H9 (cell line): ENCODE data around the gene TRAPPC8. TPM values are rescaled to one million over a fixed set of nuclear protein-coding genes. Genes with fewer than 3 reads are reported as not detected.
"Not testable (repeated sequence)": the region's sequence is repeated elsewhere in the genome, so short reads cannot be mapped to it uniquely, and the experiment has no call there.

Experiments
- DNase-seq: peaks from one replicate; pipeline ENCODE4 v3.0.0-alpha.2; 2017
- H2AFZ ChIP-seq: one replicate; pipeline ENCODE4 v1.6.1; 2013; ENCODE audit warnings: mild to moderate bottlenecking, low read length, control low read depth, moderate library complexity
- H2AK5ac ChIP-seq: 2 replicates; pipeline ENCODE4 v1.6.1; 2013; ENCODE audit warnings: low read length, control low read depth, mixed read lengths; ENCODE audit not compliant: insufficient read length
- H2BK120ac ChIP-seq: one replicate; pipeline ENCODE4 v1.6.1; 2013; ENCODE audit warnings: low read depth, mild to moderate bottlenecking, low read length, control low read depth, inconsistent platforms; ENCODE audit not compliant: poor library complexity, severe bottlenecking
- H2BK12ac ChIP-seq: 2 replicates; pipeline ENCODE4 v1.6.1; 2013; ENCODE audit warnings: low read length, control low read depth, mixed read lengths, low read depth; ENCODE audit not compliant: insufficient read length
- H2BK15ac ChIP-seq: 2 replicates; pipeline ENCODE4 v1.6.1; 2013; ENCODE audit warnings: low read depth, low read length, control low read depth
- H2BK20ac ChIP-seq: one replicate; pipeline ENCODE4 v1.6.1; 2013; ENCODE audit warnings: low read depth, mild to moderate bottlenecking, low read length, control low read depth, inconsistent platforms; ENCODE audit not compliant: poor library complexity, severe bottlenecking
- H2BK5ac ChIP-seq: 2 replicates; pipeline ENCODE4 v1.6.1; 2013; ENCODE audit warnings: low read length, control low read depth, mixed read lengths; ENCODE audit not compliant: insufficient read length
- H3K14ac ChIP-seq: 2 replicates; pipeline ENCODE4 v1.6.1; 2013; ENCODE audit warnings: low read length, control low read depth; ENCODE audit not compliant: insufficient read depth
- H3K18ac ChIP-seq: 2 replicates; pipeline ENCODE4 v1.6.1; 2013; ENCODE audit warnings: low read depth, mild to moderate bottlenecking, mixed read lengths, low read length, control low read depth; ENCODE audit not compliant: insufficient read length
- H3K23ac ChIP-seq: 2 replicates; pipeline ENCODE4 v1.6.1; 2013; ENCODE audit warnings: low read length, control low read depth, mixed read lengths, low read depth; ENCODE audit not compliant: insufficient read length
- H3K23me2 ChIP-seq: 2 replicates; pipeline ENCODE4 v1.6.1; 2013; ENCODE audit warnings: low read depth, mild to moderate bottlenecking, mixed read lengths, low read length, control low read depth; ENCODE audit not compliant: insufficient read length, poor library complexity, severe bottlenecking
- H3K27ac ChIP-seq: 2 replicates; pipeline ENCODE4 v1.5.1; 2013; ENCODE audit warnings: low read length, control low read depth, mixed read lengths, low read depth; ENCODE audit not compliant: insufficient read length
- H3K27me3 ChIP-seq: 2 replicates; pipeline ENCODE4 v1.6.1; 2013; ENCODE audit warnings: low read length, control low read depth, inconsistent platforms; ENCODE audit not compliant: insufficient read depth
- H3K4ac ChIP-seq: 2 replicates; pipeline ENCODE4 v1.6.1; 2013; ENCODE audit warnings: low read depth, mild to moderate bottlenecking, control low read depth, inconsistent platforms, low read length, moderate library complexity
- H3K4me1 ChIP-seq: 2 replicates; pipeline ENCODE4 v1.6.1; 2013; ENCODE audit warnings: low read length, control low read depth, inconsistent platforms; ENCODE audit not compliant: insufficient read depth
- H3K4me2 ChIP-seq: 2 replicates; pipeline ENCODE4 v1.6.1; 2013; ENCODE audit warnings: low read length, control low read depth, mixed read lengths; ENCODE audit not compliant: insufficient read length, insufficient read depth
- H3K56ac ChIP-seq: 2 replicates; pipeline ENCODE4 v1.6.1; 2013; ENCODE audit warnings: low read depth, mild to moderate bottlenecking, mixed read lengths, low read length, control low read depth; ENCODE audit not compliant: insufficient read length
- H3K79me1 ChIP-seq: 2 replicates; pipeline ENCODE4 v1.6.1; 2013; ENCODE audit warnings: low read depth, mild to moderate bottlenecking, moderate library complexity, low read length, control low read depth, inconsistent platforms; ENCODE audit not compliant: insufficient read depth, poor library complexity, severe bottlenecking
- H3K79me2 ChIP-seq: 2 replicates; pipeline ENCODE4 v1.6.1; 2013; ENCODE audit warnings: low read length, control low read depth, inconsistent platforms; ENCODE audit not compliant: insufficient read depth
- H3K9ac ChIP-seq: 2 replicates; pipeline ENCODE4 v1.6.1; 2013; ENCODE audit warnings: low read length, control low read depth, mixed read lengths; ENCODE audit not compliant: insufficient read length; ENCODE audit errors: extremely low read depth
- H3K9me3 ChIP-seq: one replicate; pipeline ENCODE4 v1.6.1; 2013; ENCODE audit warnings: low read depth, low read length, inconsistent platforms; ENCODE audit not compliant: control insufficient read depth
- H3T11ph ChIP-seq: one replicate; pipeline ENCODE4 v1.6.1; 2013; ENCODE audit warnings: mild to moderate bottlenecking, low read length, control low read depth, inconsistent platforms
- H4K20me1 ChIP-seq: one replicate; pipeline ENCODE4 v1.6.1; 2013; ENCODE audit not compliant: control insufficient read depth, insufficient read length, insufficient read depth
- H4K5ac ChIP-seq: 2 replicates; pipeline ENCODE4 v1.6.1; 2013; ENCODE audit warnings: low read depth, mild to moderate bottlenecking, mixed read lengths, low read length, control low read depth; ENCODE audit not compliant: insufficient read length
- H4K8ac ChIP-seq: replicated peaks from 2 replicates; pipeline ENCODE4 v1.6.1; 2013; ENCODE audit warnings: low read length, control low read depth, mixed read lengths, low read depth; ENCODE audit not compliant: insufficient read length
- H4K91ac ChIP-seq: 2 replicates; pipeline ENCODE4 v1.6.1; 2013; ENCODE audit warnings: low read depth, mild to moderate bottlenecking, moderate library complexity, mixed read lengths, low read length, control low read depth; ENCODE audit not compliant: insufficient read length
- H3K27ac Mint-ChIP-seq, 3 experiments: 2 replicates in 2 of 3; 3 replicates in 1 of 3; pipeline ENCODE4 v1.8.0; 2020 to 2021; ENCODE audit warnings: mixed read lengths in 3 of 3, mild to moderate bottlenecking in 1 of 3, moderate library complexity in 1 of 3
- H3K27me3 Mint-ChIP-seq: 2 replicates; pipeline ENCODE4 v1.8.0; 2021; ENCODE audit warnings: low read depth, mild to moderate bottlenecking, moderate library complexity, mixed read lengths
- H3K36me3 Mint-ChIP-seq, 3 experiments: 2 replicates in 2 of 3; 3 replicates in 1 of 3; pipeline ENCODE4 v1.8.0; 2020 to 2021; ENCODE audit warnings: low read depth in 3 of 3, mixed read lengths in 3 of 3; ENCODE audit not compliant: insufficient read depth in 1 of 3
- H3K4me1 Mint-ChIP-seq, 2 experiments: 2 replicates each; pipeline ENCODE4 v1.8.0; 2020; ENCODE audit warnings: mixed read lengths in 2 of 2
- H3K4me3 Mint-ChIP-seq, 2 experiments: 2 replicates in 1 of 2; 3 replicates in 1 of 2; pipeline ENCODE4 v1.8.0; 2020 to 2021; ENCODE audit warnings: mild to moderate bottlenecking in 2 of 2, mixed read lengths in 2 of 2, moderate library complexity in 1 of 2
- H3K9me3 Mint-ChIP-seq, 2 experiments: 2 replicates in 1 of 2; 3 replicates in 1 of 2; pipeline ENCODE4 v1.8.0; 2020; ENCODE audit warnings: mild to moderate bottlenecking in 2 of 2, mixed read lengths in 2 of 2, moderate library complexity in 1 of 2
- CTCF ChIP-seq: fragments of 200-600 bp; sonication (generic); conservative IDR thresholded peaks from 3 replicates; pipeline ENCODE4 v1.8.0; 2021; ENCODE audit warnings: antibody characterized with exemption, mild to moderate bottlenecking
- WGBS: extraction: QIAGEN DNeasy Blood & Tissue Kit; methylation state at CpG from one replicate; pipeline ENCODE4 v1.1.7; 2013; ENCODE audit warnings: missing lambda C conversion rate, low lambda C conversion rate, mixed read lengths; ENCODE audit not compliant: insufficient read length; ENCODE audit errors: extremely low coverage; 5-methylcytosine and 5-hydroxymethylcytosine counted together
- total RNA-seq: library from RNA; stranded (reverse); gene quantifications from 2 replicates; pipeline ENCODE4 v1.2.1, GENCODE V29; 2021

Gene TRAPPC8
- total RNA-seq, 1 experiment from 2014 or later, result 40.4 TPM

GRCh38 chr18:31801078-31801477 lies 141.8 kb downstream of the TRAPPC8 start:
- no peak for TF ChIP-seq CTCF
- no peak overlapping the region for H3K56ac ChIP-seq
- H3K14ac ChIP-seq, result no peak overlapping the region
- no peaks in the 10 kb centered on the region for H3K79me2 ChIP-seq
- H3K9me3 ChIP-seq, result no peaks in the 10 kb centered on the region
- no CpG with 5 or more reads among the region's 2 CpGs for WGBS
- Mint-ChIP-seq H3K27me3 (no peaks in the 10 kb centered on the region; the same call in 1 of the 2 replicates), H3K4me1 (peaks cover 0 to 4% of the 10 kb centered on the region in 2 experiments; a peak in 2 of 4 replicates), H3K27ac (no peak overlapping the region), H3K9me3 (peaks cover 0 to 2% of the 10 kb centered on the region in 2 experiments; a peak in 1 of 5 replicates), H3K4me3 (no peak overlapping the region), H3K36me3 (no peaks in the 10 kb centered on the region; a peak in 2 of 7 replicates)
- no peaks in the 10 kb centered on the region for H3K79me1 ChIP-seq
- no peak for DNase-seq
- no peaks in the 10 kb centered on the region for H3K23me2 ChIP-seq
- H3K4ac ChIP-seq, result no peak overlapping the region
- no peak overlapping the region for H3K18ac ChIP-seq
- no peak overlapping the region for H4K5ac ChIP-seq
- no peak overlapping the region for H3T11ph ChIP-seq
- no peak overlapping the region for H2AFZ ChIP-seq
- H3K9ac ChIP-seq, result no peak overlapping the region
- H4K8ac ChIP-seq, result no peak overlapping the region
- H3K23ac ChIP-seq, result no peak overlapping the region
- H2BK15ac ChIP-seq, result no peak overlapping the region
- H2BK120ac ChIP-seq, result no peak overlapping the region
- H3K4me2 ChIP-seq, result no peak overlapping the region
- H2BK20ac ChIP-seq, result no peak overlapping the region
- no peaks in the 10 kb centered on the region for H3K4me1 ChIP-seq
- no peaks in the 10 kb centered on the region for H4K20me1 ChIP-seq
- H4K91ac ChIP-seq, result no peak overlapping the region
- no peak overlapping the region for H2BK5ac ChIP-seq
- no peak overlapping the region for H3K27ac ChIP-seq
- no peak overlapping the region for H2BK12ac ChIP-seq
- no peaks in the 10 kb centered on the region for H3K27me3 ChIP-seq
- H2AK5ac ChIP-seq, result no peak overlapping the region

- H2AFZ ChIP-seq, DNase-seq, H3K79me2 ChIP-seq, H3K27me3 ChIP-seq, H3K4me2 ChIP-seq, H3K14ac ChIP-seq, H2BK20ac ChIP-seq, H3T11ph ChIP-seq, H3K4me3 Mint-ChIP-seq, H2BK5ac ChIP-seq, H3K56ac ChIP-seq, H2BK12ac ChIP-seq, H4K5ac ChIP-seq, H3K23me2 ChIP-seq, H4K91ac ChIP-seq, H3K27me3 Mint-ChIP-seq, H4K8ac ChIP-seq, H3K27ac ChIP-seq, H3K4me1 Mint-ChIP-seq, H3K79me1 ChIP-seq, H3K9ac ChIP-seq, H3K18ac ChIP-seq, H3K36me3 Mint-ChIP-seq, H3K9me3 Mint-ChIP-seq, H3K4me1 ChIP-seq, H2BK15ac ChIP-seq, H2AK5ac ChIP-seq, H3K4ac ChIP-seq, H2BK120ac ChIP-seq, H3K9me3 ChIP-seq, H3K23ac ChIP-seq, H4K20me1 ChIP-seq: not testable (repeated sequence)
- peak overlapping the region in 1 of 3 experiments; percentile 49; a peak in 1 of 7 replicates for H3K27ac Mint-ChIP-seq
- WGBS, result no CpG with 5 or more reads among the region's 5 CpGs
Observed at GRCh38 chr18:31799257-31799656, 143.7 kb downstream of the TRAPPC8 start.
